Astrocyte (in vitro differentiated cells and primary cell): Measurements from ENCODE around the gene GPR153.

ENCODE experiments used
- CTCF ChIP-seq: IDR thresholded peaks from 2 replicates; pipeline ENCODE4 v1.5.1; 2011; ENCODE audit warnings: low read depth, mild to moderate bottlenecking, inconsistent platforms, low read length, moderate library complexity; ENCODE audit not compliant: insufficient read depth
- EZH2 ChIP-seq: IDR thresholded peaks from 2 replicates; pipeline ENCODE4 v1.6.1; 2012; ENCODE audit warnings: mild to moderate bottlenecking, low read length, inconsistent platforms; ENCODE audit not compliant: insufficient read depth

- peak; percentile 34 for TF ChIP-seq CTCF
- no peak for TF ChIP-seq EZH2
Measured at GRCh38 chr1:6245086-6245868, 15.6 kb downstream of the GPR153 start.
